Fibroblast of lung (primary cell): ENCODE measurements around the gene IL17C. TPM values are rescaled to one million over a fixed set of nuclear protein-coding genes. Genes with fewer than 3 reads are reported as not detected.

Experiments
- DNase-seq, 2 donors: peaks; one replicate each; pipeline versions ENCODE4 v3.0.0 to v3.0.0-alpha.2; 2010; ENCODE audit warnings: low read depth in 2 of 2
- H2AFZ ChIP-seq: 2 replicates; pipeline ENCODE4 v1.5.1; 2012; ENCODE audit warnings: low read length, control low read depth, inconsistent platforms
- H3K27ac ChIP-seq: 2 replicates; pipeline ENCODE4 v1.5.1; 2011; ENCODE audit warnings: low read length, control low read depth; ENCODE audit not compliant: insufficient read depth
- H3K27me3 ChIP-seq: 2 replicates; pipeline ENCODE4 v1.5.1; 2011; ENCODE audit warnings: mild to moderate bottlenecking, low read length; ENCODE audit not compliant: control insufficient read depth, insufficient read depth
- H3K36me3 ChIP-seq: 2 replicates; pipeline ENCODE4 v1.5.1; 2011; ENCODE audit warnings: low read length; ENCODE audit not compliant: control insufficient read depth, insufficient read depth
- H3K4me1 ChIP-seq: 2 replicates; pipeline ENCODE4 v1.5.1; 2011; ENCODE audit warnings: low read length; ENCODE audit not compliant: control insufficient read depth, insufficient read depth; ENCODE audit errors: extremely low read depth
- H3K4me2 ChIP-seq: 2 replicates; pipeline ENCODE4 v1.5.1; 2011; ENCODE audit warnings: low read length, control low read depth; ENCODE audit not compliant: insufficient read depth; ENCODE audit errors: extremely low read depth
- H3K4me3 ChIP-seq, 4 experiments: fragments of 200-600 bp in 1 of 4; sonication (generic) in 1 of 4; replicated peaks in 1 of 4; 2 replicates each; pipeline ENCODE4 v1.5.1; 2011 to 2016; ENCODE audit warnings: low read length in 4 of 4, low read depth in 3 of 4, mild to moderate bottlenecking in 3 of 4, control low read depth in 2 of 4, inconsistent platforms in 1 of 4, mixed read lengths in 1 of 4; ENCODE audit not compliant: insufficient read depth in 1 of 4; ENCODE audit errors: control extremely low read depth in 1 of 4
- H3K79me2 ChIP-seq: 2 replicates; pipeline ENCODE4 v1.5.1; 2012; ENCODE audit warnings: mild to moderate bottlenecking, low read length, inconsistent platforms; ENCODE audit not compliant: control insufficient read depth, insufficient read depth
- H3K9ac ChIP-seq: 2 replicates; pipeline ENCODE4 v1.5.1; 2011; ENCODE audit warnings: mild to moderate bottlenecking, low read length, control low read depth; ENCODE audit not compliant: insufficient read depth
- H3K9me3 ChIP-seq: 2 replicates; pipeline ENCODE4 v1.5.1; 2012; ENCODE audit warnings: low read depth, low read length; ENCODE audit not compliant: control insufficient read depth, insufficient read depth
- H4K20me1 ChIP-seq: 2 replicates; pipeline ENCODE4 v1.5.1; 2011; ENCODE audit warnings: low read length; ENCODE audit not compliant: control insufficient read depth, insufficient read depth; ENCODE audit errors: extremely low read depth
- CTCF ChIP-seq, 2 donors: IDR thresholded peaks in 1 of 2; conservative IDR thresholded peaks in 1 of 2; 1 replicate in 1 of 2; 2 replicates in 1 of 2; pipeline ENCODE4 v1.5.1; 2011 to 2012; ENCODE audit warnings: low read length in 2 of 2, control low read depth in 1 of 2, inconsistent platforms in 1 of 2, low read depth in 1 of 2, mild to moderate bottlenecking in 1 of 2
- EZH2 ChIP-seq: IDR thresholded peaks from 2 replicates; pipeline ENCODE4 v1.5.1; 2012; ENCODE audit warnings: low read length, control low read depth, mild to moderate bottlenecking; ENCODE audit errors: missing control alignments
- polyA plus RNA-seq, 2 donors: library from polyadenylated mRNA; depleted of rRNA in 1 of 2; stranded (reverse) in 1 of 2; unstranded in 1 of 2; fragments of >200 nt; gene quantifications; 2 replicates each; pipeline ENCODE4 v1.2.1, GENCODE V29; 2011 to 2012; ENCODE audit warnings: missing spikeins in 1 of 2
- total RNA-seq: library from RNA; depleted of rRNA; stranded (reverse); fragments of >200 nt; gene quantifications from 2 replicates; pipeline ENCODE4 v1.2.1, GENCODE V29; 2014

The IL17C gene
- total and polyA plus RNA-seq, 2 donors (not counting 1 experiment from before 2014, with no cell fraction given) = not detected

DNA sequence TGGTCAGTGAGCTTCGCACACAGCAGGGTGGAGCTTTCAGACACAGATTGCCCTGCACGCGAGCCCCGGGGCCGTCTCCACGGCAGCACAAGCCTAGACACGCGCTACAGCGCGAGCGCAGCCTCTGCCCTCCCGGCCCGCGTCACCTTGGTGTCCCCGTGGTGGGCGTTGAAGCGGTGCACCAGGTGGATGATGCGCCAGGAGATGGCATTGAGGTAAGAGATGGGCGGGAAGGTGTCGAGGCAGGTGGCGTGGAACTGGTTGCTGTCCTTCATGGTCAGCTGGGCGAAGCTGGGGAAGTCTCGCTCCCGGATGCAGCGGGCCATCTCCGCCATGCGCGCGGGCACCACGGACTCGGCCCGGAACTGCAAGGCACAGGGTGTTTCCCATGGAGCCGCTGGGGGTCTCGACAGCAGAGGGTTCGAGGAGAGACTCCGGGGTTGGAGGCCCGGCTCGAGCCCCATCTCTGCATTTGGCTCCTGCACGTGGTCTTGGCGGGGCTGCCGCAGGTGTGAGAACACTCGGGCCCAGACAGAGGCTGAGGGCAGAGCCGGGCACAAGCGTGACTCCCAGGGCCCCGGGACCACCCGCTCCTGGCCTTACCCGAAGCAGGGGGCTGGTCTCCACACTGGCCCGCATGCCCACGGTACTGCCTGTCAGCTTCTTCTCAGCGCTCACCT, 16.8 kb downstream of the IL17C start:
- no peak overlapping the region for H3K4me3 ChIP-seq
- no peak for DNase-seq

GRCh38 chr16:88655733-88656281, 17.4 kb downstream of the IL17C start:
- H3K79me2 ChIP-seq = peaks cover 15% of the 10 kb centered on the region
- TF ChIP-seq EZH2 (no peak), CTCF (conservative IDR thresholded peaks at IDR 0.05 in 1 of 2, IDR thresholded peaks at IDR 0.05 in 1 of 2; ENCODE audit: low read depth in 1 of 2, low read length in 2 of 2) (no peak)
- peaks cover 6% of the 10 kb centered on the region for H3K4me1 ChIP-seq
- no peaks in the 10 kb centered on the region for H3K27me3 ChIP-seq
- H3K9me3 ChIP-seq = no peaks in the 10 kb centered on the region
- no peak for DNase-seq
- H3K27ac ChIP-seq = no peak overlapping the region
- H3K4me2 ChIP-seq = no peak overlapping the region
- no peak overlapping the region for H3K4me3 ChIP-seq
- peaks cover 41% of the 10 kb centered on the region for H3K36me3 ChIP-seq
- H3K9ac ChIP-seq = no peak overlapping the region
- no peaks in the 10 kb centered on the region for H4K20me1 ChIP-seq
- H2AFZ ChIP-seq = no peak overlapping the region

More for the DNA sequence above, 16.8 kb downstream of the IL17C start:
- H4K20me1 ChIP-seq = no peaks in the 10 kb centered on the region
- peaks cover 41% of the 10 kb centered on the region for H3K36me3 ChIP-seq
- peaks cover 8% of the 10 kb centered on the region for H3K4me1 ChIP-seq
- H3K9me3 ChIP-seq = no peaks in the 10 kb centered on the region
- H3K27me3 ChIP-seq = no peaks in the 10 kb centered on the region
- TF ChIP-seq EZH2 = no peak
- TF ChIP-seq CTCF (conservative IDR thresholded peaks at IDR 0.05 in 1 of 2, IDR thresholded peaks at IDR 0.05 in 1 of 2; ENCODE audit: low read depth in 1 of 2, low read length in 2 of 2) = no peak
- peaks cover 14% of the 10 kb centered on the region for H3K79me2 ChIP-seq
- H3K27ac ChIP-seq = no peak overlapping the region
- H3K4me2 ChIP-seq = no peak overlapping the region
- no peak overlapping the region for H3K9ac ChIP-seq
- H2AFZ ChIP-seq = no peak overlapping the region

GRCh38 chr16:88656291-88656980, 18.1 kb downstream of the IL17C start:
- H3K4me2 ChIP-seq = no peak overlapping the region
- no peak overlapping the region for H3K4me3 ChIP-seq
- H3K4me1 ChIP-seq = peaks cover 2% of the 10 kb centered on the region
- H4K20me1 ChIP-seq = no peaks in the 10 kb centered on the region
- peaks cover 41% of the 10 kb centered on the region for H3K36me3 ChIP-seq
- no peaks in the 10 kb centered on the region for H3K27me3 ChIP-seq
- DNase-seq = no peak
- H3K79me2 ChIP-seq = peaks cover 21% of the 10 kb centered on the region
- no peak overlapping the region for H2AFZ ChIP-seq
- H3K27ac ChIP-seq = no peak overlapping the region
- no peak for TF ChIP-seq CTCF (conservative IDR thresholded peaks at IDR 0.05 in 1 of 2, IDR thresholded peaks at IDR 0.05 in 1 of 2; ENCODE audit: low read depth in 1 of 2, low read length in 2 of 2)
- H3K9ac ChIP-seq = no peak overlapping the region
- H3K9me3 ChIP-seq = no peaks in the 10 kb centered on the region
